Muscle layer of colon (tissue), 2 donors: ENCODE measurements around the gene PGLYRP3.

Experiments used
- H3K27ac ChIP-seq: one replicate; pipeline ENCODE4 v1.7.0; 2013; ENCODE audit warnings: low read depth, mild to moderate bottlenecking, low read length, moderate library complexity
- H3K27me3 ChIP-seq, 2 donors: one replicate each; pipeline ENCODE4 v1.7.0; 2013; ENCODE audit warnings: low read length in 2 of 2, mild to moderate bottlenecking in 2 of 2; ENCODE audit not compliant: insufficient read depth in 2 of 2, control insufficient read depth in 1 of 2
- H3K36me3 ChIP-seq: one replicate; pipeline ENCODE4 v1.7.0; 2013; ENCODE audit warnings: mild to moderate bottlenecking, low read length; ENCODE audit not compliant: insufficient read depth
- H3K4me1 ChIP-seq: one replicate; pipeline ENCODE4 v1.7.0; 2013; ENCODE audit warnings: mild to moderate bottlenecking, low read length; ENCODE audit not compliant: insufficient read depth
- H3K4me3 ChIP-seq, 2 donors: one replicate each; pipeline ENCODE4 v1.7.0; 2013; ENCODE audit warnings: low read length in 2 of 2, low read depth in 1 of 2, mild to moderate bottlenecking in 1 of 2, moderate library complexity in 1 of 2
- H3K9ac ChIP-seq: one replicate; pipeline ENCODE4 v1.7.0; 2013; ENCODE audit warnings: low read length
- H3K9me3 ChIP-seq: one replicate; pipeline ENCODE4 v1.7.0; 2013; ENCODE audit warnings: mild to moderate bottlenecking, low read length
- donor health status: abdominal sarcoma.
- donor health status: Adenocarcinoma of cecum.

Gene PGLYRP3

DNA sequence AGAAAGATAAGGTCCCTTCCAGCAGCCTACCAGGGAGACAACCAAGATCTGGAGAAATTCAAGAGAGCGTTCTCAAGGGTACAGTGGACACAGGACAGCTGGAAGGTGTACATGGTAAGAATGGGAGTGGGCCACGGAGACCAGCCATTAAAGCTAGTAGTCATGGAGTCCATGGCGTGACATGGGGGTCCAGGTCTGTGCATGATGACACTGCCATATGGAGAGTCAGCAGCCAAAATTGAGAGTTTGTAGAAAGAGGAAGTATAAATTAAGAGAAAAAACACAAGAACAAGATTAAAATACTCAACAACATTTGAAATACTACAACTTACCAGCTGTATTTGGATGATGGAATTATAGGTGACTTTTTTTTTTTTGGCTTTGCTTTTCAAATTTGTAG is 61.2 kb downstream of the PGLYRP3 start:
- no peaks in the 10 kb centered on the region for H3K4me1 ChIP-seq
- H3K36me3 ChIP-seq, result no peaks in the 10 kb centered on the region
- no peak overlapping the region for H3K9ac ChIP-seq
- H3K27ac ChIP-seq, result no peak overlapping the region
- H3K4me3 ChIP-seq, result no peak overlapping the region
- no peaks in the 10 kb centered on the region for H3K9me3 ChIP-seq
- no peaks in the 10 kb centered on the region for H3K27me3 ChIP-seq

DNA sequence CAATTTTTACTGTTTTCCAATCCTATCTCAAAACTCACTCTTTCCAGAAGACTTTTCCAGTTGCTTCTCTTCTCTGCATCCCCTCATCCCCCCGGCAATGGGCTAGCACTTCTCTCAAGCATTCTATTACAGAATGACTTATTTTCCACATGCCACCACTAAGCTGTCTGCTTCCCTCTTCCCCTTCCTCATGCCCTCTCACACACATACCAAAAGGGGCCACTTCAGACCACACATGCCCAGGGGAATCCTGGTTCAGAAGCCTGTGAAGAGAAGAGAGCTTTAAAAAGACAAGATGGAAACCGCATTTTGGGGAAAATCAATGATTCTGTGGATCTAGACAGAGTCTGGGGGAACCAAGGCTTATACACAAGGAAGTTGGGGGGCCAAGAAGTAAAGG is 61.7 kb downstream of the PGLYRP3 start:
- H3K4me3 ChIP-seq, result no peak overlapping the region
- H3K36me3 ChIP-seq, result no peaks in the 10 kb centered on the region
- no peaks in the 10 kb centered on the region for H3K27me3 ChIP-seq
- H3K27ac ChIP-seq, result no peak overlapping the region
- H3K4me1 ChIP-seq, result no peaks in the 10 kb centered on the region
- H3K9me3 ChIP-seq, result no peaks in the 10 kb centered on the region
- H3K9ac ChIP-seq, result no peak overlapping the region

DNA sequence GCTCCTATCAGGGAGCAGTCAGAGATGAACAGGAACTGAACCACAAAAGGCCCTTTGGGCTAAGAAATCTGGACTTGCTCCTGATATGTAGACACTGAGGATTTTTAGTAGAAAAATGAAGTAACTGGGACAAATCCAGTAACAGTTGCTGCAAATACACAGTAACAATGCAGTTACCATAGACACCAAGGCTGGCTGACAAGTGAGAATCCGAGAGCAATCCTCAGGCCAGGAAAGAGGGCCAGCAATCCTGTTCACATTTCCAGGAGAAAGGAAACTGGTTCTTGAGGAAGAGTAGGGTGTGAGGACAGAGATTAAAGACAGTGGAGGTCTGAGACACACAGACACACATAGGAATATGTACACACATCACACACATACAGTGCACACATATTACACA is 62.6 kb downstream of the PGLYRP3 start:
- Histone ChIP-seq H3K9me3 (no peaks in the 10 kb centered on the region), H3K27ac (no peak overlapping the region), H3K27me3 (no peaks in the 10 kb centered on the region), H3K4me1 (no peaks in the 10 kb centered on the region), H3K9ac (no peak overlapping the region), H3K36me3 (no peaks in the 10 kb centered on the region), H3K4me3 (no peak overlapping the region)

DNA sequence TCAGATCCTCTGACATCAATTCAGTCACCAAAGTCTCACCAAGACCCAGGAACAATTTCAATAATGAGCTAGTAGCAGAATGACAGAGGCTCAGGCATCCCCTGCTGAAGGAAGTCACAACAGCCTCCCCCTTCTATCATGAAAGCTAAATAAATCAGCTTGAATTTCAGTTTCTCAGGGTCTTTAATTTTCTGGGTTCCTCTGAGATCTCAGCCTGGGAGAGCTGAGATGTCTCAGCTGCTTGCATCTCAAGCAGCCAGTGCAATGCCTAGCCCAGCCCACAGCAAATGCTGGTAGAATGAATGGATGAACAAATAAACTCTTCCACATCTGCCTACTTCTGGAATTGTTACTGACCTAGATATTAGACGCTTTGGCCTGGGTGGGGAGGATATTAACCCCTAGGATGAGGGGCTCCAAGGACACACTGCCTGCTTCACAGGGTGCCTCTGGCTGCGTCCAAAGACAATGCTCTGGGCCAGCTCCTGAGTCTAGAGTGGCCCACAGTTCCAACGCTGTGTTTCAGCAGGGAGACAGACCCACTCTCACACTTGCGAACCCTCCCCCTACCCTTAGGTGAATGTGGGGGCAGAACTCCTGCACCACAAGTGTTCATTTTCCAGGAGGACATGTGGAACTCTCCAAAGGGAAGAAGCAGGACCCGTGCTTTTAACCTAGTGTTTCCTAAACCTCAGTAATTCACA is 64.4 kb downstream of the PGLYRP3 start:
- Histone ChIP-seq H3K4me3 (no peak overlapping the region), H3K27me3 (no peaks in the 10 kb centered on the region), H3K4me1 (no peaks in the 10 kb centered on the region)

More for the DNA sequence above, 64.4 kb downstream of the PGLYRP3 start:
- H3K36me3 ChIP-seq, result no peaks in the 10 kb centered on the region
- no peak overlapping the region for H3K9ac ChIP-seq
- H3K9me3 ChIP-seq, result no peaks in the 10 kb centered on the region
- H3K27ac ChIP-seq, result no peak overlapping the region
